22Rv1 (cell line): ENCODE measurements around the gene NDUFAF7.

Source experiments
- ZFX ChIP-seq: fragments of 450-650 bp; IDR thresholded peaks from 2 replicates; pipeline ENCODE4 v1.6.1; 2017; ENCODE audit warnings: antibody characterized with exemption, borderline replicate concordance
- TF ChIP-seq, protein P1 (sequence below): fragments of 450-650 bp; IDR thresholded peaks from 2 replicates; pipeline ENCODE4 v1.5.1; 2017; ENCODE audit warnings: mild to moderate bottlenecking

DNA sequence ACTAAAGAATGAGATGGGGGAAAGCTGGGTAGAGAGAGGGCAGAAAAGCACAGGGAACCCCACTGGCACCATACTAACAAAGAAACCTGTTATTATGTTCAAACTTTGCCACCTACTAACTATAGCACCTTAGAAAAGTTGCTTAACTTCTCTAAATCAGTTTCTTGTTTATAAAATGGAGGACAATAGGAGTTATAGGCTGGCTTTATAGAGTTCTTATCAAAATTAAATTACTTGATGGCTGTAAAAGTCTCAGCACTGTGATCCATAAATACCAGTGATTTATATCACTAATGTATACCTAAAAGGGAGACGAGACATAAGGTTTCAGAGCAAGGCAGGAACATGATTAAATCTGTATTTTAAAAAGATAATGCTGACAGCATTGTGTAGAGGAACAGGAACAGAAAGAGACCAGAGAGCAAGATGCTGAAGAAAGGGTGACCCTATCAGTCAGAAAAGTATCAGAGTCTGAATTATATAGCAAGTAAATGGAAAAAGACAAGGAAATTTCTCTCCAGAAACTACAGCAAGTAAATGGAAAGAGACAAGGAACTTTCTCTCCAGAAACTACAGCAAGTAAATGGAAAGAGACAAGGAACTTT is 64.1 kb downstream of the NDUFAF7 start:
- TF ChIP-seq, protein P1, sequence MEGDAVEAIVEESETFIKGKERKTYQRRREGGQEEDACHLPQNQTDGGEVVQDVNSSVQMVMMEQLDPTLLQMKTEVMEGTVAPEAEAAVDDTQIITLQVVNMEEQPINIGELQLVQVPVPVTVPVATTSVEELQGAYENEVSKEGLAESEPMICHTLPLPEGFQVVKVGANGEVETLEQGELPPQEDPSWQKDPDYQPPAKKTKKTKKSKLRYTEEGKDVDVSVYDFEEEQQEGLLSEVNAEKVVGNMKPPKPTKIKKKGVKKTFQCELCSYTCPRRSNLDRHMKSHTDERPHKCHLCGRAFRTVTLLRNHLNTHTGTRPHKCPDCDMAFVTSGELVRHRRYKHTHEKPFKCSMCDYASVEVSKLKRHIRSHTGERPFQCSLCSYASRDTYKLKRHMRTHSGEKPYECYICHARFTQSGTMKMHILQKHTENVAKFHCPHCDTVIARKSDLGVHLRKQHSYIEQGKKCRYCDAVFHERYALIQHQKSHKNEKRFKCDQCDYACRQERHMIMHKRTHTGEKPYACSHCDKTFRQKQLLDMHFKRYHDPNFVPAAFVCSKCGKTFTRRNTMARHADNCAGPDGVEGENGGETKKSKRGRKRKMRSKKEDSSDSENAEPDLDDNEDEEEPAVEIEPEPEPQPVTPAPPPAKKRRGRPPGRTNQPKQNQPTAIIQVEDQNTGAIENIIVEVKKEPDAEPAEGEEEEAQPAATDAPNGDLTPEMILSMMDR: no peak
- no peak for TF ChIP-seq ZFX
